Fibroblast of peridontal ligament (primary cell): ENCODE measurements around the gene MANBA.

ENCODE experiments used
- DNase-seq: peaks from one replicate; pipeline ENCODE4 v3.0.0-alpha.2; 2010; ENCODE audit errors: extremely low read depth

Gene MANBA

DNA sequence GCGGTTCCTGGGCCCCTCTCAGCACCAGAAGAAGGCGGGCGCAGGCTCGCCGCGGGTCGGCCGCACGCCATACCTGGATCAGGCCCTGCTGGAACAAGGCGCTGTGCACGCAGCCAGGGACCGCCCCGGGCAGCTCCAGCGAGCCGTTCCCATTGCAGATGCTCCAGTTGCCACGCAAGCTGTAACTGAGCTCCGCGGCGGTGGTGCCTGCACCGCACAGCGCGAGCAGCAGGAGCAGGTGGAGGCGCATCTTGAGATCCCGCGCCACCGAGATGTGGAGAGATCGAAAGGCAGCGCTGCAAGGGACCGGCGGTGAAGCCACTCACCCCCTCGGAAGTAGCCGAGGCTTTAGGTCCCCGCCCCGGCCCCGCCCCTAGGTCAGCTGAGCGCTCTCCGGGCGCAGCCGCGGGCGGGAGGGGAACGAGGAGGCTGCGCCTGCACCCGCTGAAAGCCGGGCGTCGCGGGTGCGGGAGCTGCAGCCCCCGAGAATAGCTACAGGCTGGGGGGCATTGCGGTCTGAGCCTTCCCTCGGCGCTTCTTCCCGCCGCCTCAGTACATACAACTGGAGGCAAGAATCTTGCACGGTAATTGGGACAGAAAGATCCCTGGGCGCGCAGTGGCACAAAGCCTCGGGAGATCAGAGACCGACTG is at the start of gene MANBA:
TSS of gene MANBA (minus strand) at position 324 of the 651 bp plus-strand sequence. CDS start at position 250, 74 bp downstream.
- peak; percentile 56 for DNase-seq

DNA sequence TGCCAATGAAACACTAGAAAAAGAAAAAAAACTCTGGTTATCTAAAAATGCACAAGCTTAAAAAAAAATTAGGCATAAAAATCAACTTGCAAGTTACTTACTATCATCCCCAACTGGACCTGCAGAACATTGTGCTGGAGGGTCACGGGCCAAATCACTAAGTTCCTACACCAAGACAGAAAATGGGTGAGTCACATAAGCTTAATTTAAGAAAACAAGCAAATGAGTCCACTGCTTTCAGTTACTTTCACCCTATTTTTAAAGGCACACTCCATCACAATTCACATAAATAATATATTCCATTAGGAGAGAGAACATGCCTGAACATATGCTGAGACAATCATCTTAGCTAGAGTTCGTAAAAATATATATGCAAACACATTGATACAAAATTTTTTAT is 48.9 kb upstream of the MANBA start:
- peak; percentile 60 for DNase-seq

DNA sequence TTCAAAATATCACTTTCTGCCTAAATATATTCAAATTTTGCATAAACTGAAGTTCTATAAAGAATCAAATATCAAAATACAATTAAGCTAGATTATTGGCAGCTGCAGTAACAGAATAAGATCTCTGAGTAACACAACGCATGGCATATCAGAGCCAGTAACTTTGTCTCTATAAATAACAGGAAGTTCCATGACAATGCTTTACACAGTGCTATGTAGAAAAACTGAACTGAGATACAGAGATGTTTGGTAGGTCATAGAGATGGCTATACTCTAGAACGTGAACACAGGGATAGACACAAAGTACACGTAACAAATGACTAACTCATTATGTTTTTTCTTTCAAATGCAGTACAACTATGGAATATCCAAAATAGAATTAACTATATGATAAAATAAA is 48.4 kb upstream of the MANBA start:
- no peak for DNase-seq

DNA sequence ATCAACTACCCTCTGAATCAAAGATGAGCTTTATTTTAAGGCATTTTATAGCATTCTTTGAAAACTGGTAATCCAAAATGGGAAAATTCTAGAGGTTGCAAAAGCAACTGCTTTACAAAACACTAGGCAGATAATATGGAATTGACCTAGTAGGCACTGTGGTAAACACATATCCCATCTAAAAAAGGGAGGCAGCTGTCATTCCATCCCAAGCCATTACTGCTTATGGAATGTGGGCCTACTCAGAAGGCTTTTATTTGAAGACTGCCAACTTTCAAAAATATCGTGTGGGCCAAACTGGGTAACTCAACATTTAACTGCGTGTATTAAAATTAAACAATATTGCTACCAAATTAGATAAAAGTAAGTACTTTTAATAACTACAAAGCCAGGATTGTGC is 47.2 kb upstream of the MANBA start:
- no peak for DNase-seq

DNA sequence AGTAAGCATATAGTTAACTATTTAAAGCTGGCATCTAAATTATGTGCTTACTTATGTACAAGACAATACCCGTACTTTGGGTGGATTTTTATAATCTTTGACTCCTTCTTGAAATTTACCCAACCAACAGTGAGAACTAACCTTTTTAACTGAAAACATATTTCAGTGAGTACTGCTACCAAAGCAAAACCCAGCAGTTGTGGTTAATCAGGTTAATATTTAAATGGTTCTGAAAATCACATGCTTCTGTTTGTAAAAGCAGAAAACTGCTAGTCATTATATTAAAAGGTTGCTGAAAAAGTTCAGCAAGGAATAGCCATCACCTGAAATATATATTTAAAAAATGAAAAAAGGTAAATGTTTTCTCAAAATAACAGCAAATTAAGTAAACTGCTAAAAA is 46.6 kb upstream of the MANBA start:
- DNase-seq = no peak

DNA sequence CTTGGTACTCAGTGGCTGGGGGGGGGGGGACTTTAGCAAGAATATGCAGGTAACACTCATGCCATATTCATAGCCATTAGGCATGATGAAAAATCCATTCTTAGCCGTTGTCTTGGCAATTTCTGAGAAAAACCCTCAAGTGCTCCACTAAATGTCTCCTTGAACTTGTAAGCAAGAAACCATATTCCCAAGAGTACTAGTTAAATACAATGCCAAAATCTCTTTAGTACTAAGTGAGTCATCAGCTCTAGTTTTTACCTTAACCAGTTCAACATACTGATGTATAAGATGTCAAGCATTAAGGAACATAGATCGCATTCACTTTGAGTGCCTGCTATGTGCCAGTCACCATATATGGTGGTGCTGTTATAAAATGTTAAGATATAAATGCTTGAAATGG is 39.0 kb upstream of the MANBA start:
- DNase-seq = peak; percentile 92

DNA sequence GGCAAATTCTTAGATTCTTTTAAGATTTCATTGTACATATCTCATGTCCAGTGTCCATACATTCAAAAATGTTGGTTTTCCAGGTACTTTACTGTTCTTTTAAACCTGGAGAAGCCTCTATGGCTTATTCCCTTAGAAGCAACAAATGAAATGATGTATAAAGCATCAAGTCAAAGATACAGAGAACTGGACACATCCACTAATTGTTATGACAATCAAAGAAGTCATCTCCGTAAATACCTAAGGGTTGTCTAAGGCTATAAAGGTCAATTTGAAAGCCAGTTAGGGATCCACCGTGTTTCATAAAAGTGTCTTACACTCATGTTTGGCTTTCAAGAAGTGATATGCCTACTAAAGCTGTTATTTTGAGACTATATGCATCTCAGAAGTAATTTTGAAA is 34.2 kb upstream of the MANBA start:
- DNase-seq = no peak

DNA sequence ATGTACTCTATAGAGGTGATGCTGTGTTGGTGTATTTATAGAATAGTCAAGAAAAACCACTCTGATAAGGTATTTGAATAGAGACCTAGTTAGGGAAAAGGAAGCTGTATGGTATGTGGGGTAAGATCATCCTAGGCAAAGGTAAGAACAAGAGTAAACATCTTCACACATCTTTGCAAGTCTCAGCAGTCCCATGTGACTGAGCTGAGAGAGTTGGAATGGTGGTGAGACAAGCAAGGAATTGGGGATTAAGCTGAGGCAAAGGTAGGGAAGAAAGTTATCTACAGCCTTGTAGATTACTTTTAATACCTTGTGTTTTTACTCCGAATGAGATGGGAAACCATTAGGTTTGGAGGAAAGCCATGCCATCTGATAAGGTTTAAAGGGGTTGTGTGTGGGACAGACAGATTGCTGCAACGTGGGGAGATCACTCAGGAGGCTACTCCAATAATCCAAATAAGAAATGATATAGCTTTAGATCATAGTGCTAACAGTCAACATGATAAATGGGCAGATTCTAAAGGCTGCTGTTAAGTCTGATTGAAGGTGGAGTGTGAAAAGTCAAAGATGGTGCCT is 31.7 kb upstream of the MANBA start:
- DNase-seq = no peak

DNA sequence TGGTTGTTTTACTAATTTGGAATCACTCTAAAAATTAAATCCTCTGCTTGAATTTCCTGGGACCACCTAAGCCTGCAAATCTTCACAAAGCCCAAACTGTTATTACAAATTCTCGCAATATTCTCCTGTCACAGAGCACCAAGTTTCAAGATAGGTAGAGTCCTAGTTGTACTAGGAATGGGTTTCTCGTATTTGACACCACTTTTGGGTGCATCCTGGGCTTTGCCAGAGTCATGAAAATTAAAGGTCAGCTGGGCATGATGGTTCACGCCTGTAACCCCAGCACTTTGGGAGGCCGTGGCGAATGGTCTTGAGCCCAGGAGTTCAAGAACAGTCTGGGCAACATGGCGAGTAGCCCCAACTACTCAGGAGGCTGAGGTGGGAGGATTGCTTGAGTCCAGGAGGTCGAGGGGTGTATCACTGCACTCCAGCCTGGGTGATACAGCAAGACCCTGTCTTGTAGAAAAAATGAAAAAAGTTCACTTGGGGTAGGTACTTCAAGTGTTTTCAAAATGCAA is 30.6 kb upstream of the MANBA start:
- DNase-seq = no peak

DNA sequence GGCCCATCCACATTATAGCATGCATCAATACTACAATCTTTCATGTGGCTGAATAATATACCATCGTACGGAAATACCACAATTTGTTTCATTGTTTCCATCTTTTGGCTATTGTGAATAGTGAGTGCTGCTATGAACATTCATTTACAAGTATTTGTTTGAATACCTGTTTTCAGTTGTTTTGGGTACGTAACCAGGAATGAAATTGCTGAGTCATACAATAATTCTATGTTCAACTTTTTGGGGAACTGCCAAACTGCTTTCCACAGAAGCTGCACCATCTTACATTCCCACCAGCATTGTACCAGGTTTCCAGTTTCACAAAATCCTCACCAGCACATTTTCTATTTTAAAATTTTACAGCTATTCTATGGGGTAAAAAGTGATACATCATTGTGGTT is 28.5 kb upstream of the MANBA start:
- peak; percentile 85 for DNase-seq

DNA sequence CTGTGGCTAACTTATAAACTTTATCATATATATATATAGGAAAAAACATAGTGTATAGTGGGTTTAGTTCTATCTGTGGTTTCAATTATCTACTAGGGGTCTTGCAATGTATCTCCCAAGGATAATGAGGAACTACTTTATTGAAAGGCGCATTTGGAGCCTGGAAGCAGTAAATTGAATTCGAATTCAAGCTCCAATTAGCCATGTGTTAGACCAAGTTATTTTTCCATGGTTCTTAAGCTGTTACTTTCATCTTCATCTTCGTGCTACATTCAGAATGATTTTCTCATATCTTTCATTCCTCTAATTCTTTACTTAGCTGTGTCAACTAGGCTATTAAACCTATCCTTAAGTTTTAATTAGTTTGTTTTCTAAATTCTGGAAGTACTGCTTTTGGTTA is 27.2 kb upstream of the MANBA start:
- no peak for DNase-seq

DNA sequence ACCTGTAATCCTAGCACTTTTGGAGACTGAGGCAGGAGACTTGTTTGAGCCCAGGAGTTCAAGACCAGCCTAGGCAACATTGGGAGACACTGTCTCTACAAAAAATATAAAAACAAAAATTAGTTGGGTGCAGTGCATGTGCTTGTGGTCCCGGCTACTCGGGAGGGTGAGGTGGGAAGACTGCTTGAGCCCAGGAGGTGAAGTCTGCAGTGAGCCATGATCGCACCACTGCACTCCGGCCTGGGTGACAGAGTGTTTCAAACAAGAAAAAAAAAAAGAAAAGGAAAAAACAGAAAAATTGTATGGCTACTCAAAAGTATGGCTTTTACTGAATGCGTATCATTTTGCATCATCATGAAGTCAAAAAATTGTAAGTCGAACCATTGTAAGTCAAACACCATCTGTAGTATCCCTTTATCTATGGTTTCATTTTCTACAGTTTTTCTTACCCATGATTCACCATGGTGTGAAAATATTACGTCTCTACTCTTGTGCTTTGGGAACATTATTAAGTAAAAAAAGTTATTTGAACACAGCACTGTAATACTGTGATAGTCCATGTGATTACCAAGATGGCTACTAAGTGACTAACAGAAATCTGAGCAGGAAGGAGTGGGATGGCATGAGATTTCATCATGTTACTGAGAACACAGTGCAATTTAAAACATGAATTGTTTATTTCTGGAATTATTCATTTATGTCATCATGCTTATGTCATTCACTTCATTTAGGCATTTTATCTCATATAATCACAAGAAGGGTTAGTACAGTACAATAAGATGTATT is 26.5 kb upstream of the MANBA start:
- peak; percentile 85 for DNase-seq

DNA sequence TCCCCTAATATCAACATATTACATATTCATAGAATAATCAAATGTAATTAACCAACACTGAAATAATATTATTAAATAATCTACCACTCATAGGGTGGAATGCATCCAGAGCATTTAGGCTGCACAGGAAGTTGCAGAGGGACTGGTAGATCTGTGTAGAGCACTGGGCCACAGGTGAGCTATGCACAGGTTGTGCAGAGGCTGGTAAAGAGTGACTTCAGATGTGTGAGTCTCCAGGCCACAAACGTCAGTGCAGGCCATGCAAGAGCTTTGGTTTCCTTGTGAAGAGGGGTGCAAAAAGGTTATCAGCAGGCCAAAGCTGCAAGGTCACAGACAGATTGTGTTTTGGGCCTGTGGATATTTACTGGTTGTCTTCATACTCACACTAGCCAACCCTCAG is 25.5 kb upstream of the MANBA start:
- DNase-seq = no peak

DNA sequence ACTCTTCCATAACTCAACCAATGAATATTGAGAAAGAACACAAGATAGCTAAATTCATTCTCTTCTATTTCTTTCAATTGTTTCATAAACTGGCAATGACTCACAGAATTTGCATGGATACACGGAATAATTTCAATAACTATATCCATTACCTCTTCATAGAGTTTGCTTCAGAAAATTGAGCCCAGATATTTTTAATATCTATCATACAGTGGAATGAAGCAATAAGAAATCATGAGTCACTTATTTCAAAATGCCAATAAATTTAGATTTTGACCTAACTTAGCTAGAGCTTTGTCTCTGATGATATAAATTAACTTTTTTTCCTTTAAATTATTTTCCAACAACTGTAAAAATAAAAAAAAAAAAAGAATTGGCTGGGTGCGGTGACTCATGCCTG is 22.2 kb upstream of the MANBA start:
- DNase-seq = no peak

DNA sequence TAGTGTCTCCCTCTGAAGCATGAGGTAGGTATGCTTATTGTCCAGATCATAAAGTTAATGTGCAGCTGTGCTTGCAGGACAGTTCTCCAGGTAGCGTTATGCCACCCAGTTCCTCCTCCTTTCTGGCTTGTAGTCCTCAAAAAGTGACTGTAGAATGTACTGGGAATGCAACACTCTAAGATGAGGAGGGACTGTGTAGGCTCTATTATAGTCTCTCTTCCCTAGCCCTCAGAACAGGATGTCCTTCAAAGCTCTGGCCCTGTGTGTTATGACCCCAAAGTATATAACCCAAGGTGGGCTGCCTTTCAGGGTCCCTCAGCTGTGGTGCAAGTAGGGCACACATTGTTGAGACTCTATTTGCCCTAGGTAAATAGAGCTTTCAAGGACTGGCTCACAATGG is 20.8 kb upstream of the MANBA start:
- no peak for DNase-seq

DNA sequence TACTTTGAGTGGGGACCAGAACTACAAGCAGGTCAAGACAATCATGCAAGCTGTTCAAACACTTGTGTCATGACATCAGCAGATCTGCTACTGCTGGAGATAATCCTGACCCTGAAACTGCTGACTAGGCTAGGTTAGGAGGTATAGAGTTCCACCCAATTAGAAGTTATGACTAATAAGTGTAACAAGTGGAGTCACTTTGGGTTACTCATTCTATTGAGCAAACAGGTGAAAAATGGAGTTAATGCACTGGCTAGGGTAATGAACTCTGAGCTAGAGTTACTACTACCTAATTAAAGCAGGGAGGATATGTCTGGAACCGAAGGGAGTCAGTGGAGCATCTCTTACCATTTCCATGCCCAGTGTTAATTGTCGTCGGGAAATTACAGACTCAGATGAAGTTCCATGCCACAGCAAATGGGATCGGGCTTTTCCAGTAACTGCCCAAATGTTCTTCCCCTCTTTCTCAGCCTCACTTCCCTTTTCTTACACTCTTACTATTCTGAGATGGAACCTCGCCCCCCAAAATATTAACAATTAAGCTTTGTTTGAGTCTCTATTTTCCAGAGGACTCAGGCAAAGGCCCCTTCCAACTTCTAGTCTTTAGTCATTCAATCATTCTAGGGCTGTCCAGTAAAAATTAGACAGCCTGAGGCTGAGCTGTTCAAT is 19.8 kb upstream of the MANBA start:
- no peak for DNase-seq

DNA sequence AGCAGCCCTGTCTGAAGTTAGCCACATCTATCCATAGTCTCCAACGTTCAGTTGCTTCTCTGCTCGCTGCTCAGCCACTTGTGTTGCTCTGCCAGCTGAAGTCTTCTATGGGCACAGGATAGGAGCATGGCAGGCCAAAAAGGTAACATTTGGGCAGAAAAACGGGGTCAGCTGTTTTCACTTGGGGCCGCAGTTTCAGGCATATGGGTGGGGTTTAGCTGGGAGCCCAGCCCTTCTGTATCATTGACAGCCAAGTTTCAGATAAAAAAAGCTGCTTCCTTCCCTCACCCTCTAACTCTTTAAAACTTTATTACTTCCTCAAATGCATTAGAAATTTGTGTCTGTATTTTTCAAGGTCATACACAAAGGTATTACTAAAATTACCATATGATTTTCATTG is 18.4 kb upstream of the MANBA start:
- no peak for DNase-seq

DNA sequence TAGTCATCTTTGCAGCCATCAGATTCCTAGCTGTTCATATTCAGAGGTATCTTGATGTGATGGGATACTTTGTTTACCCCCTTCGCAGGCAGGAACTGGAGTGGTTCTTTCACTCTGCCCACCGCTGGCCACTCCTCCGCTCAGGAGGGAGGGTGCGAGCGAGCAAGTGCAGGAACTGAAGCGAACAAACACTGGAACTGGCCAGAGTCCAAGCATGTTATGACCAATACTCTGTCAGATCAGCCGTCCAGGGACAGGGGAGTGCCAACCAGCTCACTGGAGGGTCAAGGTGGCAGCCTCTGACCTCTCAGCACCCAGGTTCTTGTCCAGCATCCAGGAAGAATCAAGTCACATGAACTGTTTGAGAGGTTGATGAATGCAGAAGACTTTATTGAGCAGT is 18.0 kb upstream of the MANBA start:
- no peak for DNase-seq

DNA sequence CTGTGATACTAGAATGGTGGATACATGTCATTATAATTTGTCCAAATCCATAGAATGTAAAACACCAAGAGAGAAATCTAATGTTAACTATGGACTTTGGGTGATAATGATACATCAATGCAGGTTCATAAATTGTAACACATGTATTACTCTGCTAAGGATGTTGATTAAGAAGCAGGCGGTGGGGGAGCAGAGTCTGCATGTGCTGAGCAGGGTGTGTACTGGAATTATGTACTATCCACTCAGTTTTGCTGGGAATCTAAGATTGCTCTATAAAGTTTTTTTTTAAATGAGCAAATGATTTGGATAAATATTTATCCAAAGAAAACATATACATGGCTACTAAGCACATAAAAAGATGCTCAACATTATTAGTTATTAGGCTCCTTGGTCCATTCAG is 15.0 kb upstream of the MANBA start:
- DNase-seq = no peak

DNA sequence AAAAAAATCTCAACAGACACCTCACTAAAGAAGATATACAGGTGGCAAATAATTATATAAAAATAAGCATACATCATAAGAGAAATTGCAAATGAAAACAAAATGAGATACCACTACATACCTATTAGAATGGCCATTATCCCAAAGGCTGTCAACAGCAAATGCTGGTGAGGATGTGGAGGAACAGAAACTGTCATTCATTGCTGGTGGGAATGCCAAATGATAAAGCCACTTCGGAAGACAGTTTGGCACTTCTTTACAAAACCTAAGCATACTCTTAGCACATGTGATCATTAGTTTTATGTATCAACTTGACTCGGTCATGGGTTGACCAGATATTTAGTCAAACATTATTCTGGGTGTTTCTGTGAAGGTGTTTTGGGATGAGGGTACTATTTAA is 13.5 kb upstream of the MANBA start:
- DNase-seq = no peak

DNA sequence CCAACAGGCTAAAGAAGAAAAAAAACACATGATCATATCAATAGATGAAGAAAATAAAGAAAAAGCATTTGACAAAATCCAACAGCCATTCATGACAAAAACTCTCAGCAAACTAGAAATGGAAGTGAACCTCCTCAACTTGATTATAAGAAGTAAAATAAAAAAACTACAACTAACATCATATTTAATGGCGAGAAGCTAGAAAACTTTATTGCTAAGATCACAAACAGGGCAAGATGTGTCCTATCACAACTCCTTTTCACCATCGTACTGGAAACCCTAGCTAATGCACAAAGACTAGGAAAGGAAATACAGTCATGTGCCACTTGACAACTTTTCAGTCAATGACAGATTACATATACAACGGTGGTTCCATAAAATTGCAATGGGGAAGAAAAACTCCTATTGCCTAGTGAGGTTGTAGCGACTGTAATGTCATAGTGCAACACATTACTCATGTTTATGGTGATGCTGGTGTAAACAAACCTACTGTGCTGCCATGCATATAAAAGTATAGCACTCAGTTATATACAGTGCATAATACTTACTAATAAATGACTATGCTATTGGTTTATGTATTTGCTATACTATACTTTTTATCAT is 12.1 kb upstream of the MANBA start:
- DNase-seq = no peak

DNA sequence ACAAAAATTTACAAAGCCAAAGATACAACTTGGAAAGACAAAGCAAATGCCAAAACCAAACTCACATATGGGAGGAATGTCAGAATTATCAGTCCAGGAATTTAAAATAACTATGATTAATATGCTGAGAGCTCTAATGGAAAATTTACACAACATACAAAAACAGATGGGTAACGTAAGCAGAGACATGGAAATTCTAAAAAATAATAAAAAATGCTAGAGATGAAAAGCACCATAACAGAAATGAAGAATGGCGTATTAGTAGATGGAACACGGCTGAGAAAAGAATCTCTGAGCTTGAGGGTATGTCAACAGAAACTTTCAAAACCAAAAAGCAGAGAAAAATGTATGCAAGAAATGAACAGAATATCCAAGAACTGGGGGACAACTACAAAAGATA is 4.1 kb upstream of the MANBA start:
- no peak for DNase-seq
